HEK293 (cell line): Measurements from ENCODE around the gene PLEKHA7.

Source experiments
- CTCF ChIA-PET: fragments of 350-600 bp; formaldehyde crosslinking; extraction: SDS; loops from one replicate; lab custom pipeline; 2021; ENCODE audit warnings: antibody characterized with exemption; lab: Yijun Ruan, JAX
- POLR2A ChIA-PET: fragments of 300-600 bp; formaldehyde crosslinking; extraction: SDS; loops from one replicate; lab custom pipeline; 2020; ENCODE audit warnings: antibody characterized with exemption, inconsistent platforms; lab: Yijun Ruan, JAX
- H3K27ac ChIP-seq: fragments of 200-500 bp; sonication (Bioruptor generic); 2 replicates; pipeline ENCODE4 v1.5.1; 2014; ENCODE audit warnings: low read depth, low read length, control low read depth, inconsistent platforms; ENCODE audit errors: extremely low read depth
- H3K36me3 ChIP-seq, 2 experiments: fragments of 200-500 bp in 1 of 2; sonication (Bioruptor generic) in 1 of 2; 1 replicate in 1 of 2; 2 replicates in 1 of 2; pipeline ENCODE4 v1.5.1; 2014 to 2017; ENCODE audit warnings: inconsistent platforms in 2 of 2, low read length in 2 of 2; ENCODE audit not compliant: control insufficient read depth in 2 of 2, insufficient read depth in 1 of 2
- H3K4me1 ChIP-seq: fragments of 200-500 bp; sonication (Bioruptor generic); 2 replicates; pipeline ENCODE4 v1.5.1; 2014; ENCODE audit warnings: mild to moderate bottlenecking, low read length, inconsistent platforms; ENCODE audit not compliant: control insufficient read depth, insufficient read depth
- H3K4me3 ChIP-seq: 2 replicates; pipeline ENCODE4 v1.5.1; 2011; ENCODE audit warnings: low read depth, mild to moderate bottlenecking, control low read depth, low read length, moderate library complexity
- H3K9me3 ChIP-seq: fragments of 200-500 bp; sonication (Bioruptor generic); 2 replicates; pipeline ENCODE4 v1.5.1; 2014; ENCODE audit warnings: low read depth, low read length, inconsistent platforms; ENCODE audit not compliant: control insufficient read depth, insufficient read depth
- GLIS1 ChIP-seq: fragments of 450-650 bp; formaldehyde crosslinking; IDR thresholded peaks from 2 replicates; pipeline ENCODE4 v1.5.1; 2016; ENCODE audit warnings: missing biosample characterization, missing genetic modification characterization
- HOXD13 ChIP-seq: sonication (generic); formaldehyde crosslinking; IDR thresholded peaks from 2 replicates; pipeline ENCODE4 v1.8.0; 2022; ENCODE audit warnings: missing genetic modification reagents, borderline replicate concordance
- IKZF3 ChIP-seq: fragments of 450-650 bp; IDR thresholded peaks from 2 replicates; pipeline ENCODE4 v1.5.0; 2018; ENCODE audit warnings: missing biosample characterization, mild to moderate bottlenecking, missing genetic modification characterization, moderate library complexity
- KLF1 ChIP-seq: fragments of 450-650 bp; formaldehyde crosslinking; IDR thresholded peaks from 2 replicates; pipeline ENCODE4 v1.5.1; 2016; ENCODE audit warnings: missing biosample characterization, missing genetic modification characterization
- KLF8 ChIP-seq: fragments of 450-650 bp; formaldehyde crosslinking; IDR thresholded peaks from 2 replicates; pipeline ENCODE4 v1.5.1; 2016; ENCODE audit warnings: missing biosample characterization, missing genetic modification characterization
- PATZ1 ChIP-seq: fragments of 450-650 bp; formaldehyde crosslinking; IDR thresholded peaks from 2 replicates; pipeline ENCODE4 v1.5.1; 2016; ENCODE audit warnings: missing biosample characterization, missing genetic modification characterization
- SALL2 ChIP-seq: fragments of 450-650 bp; formaldehyde crosslinking; IDR thresholded peaks from 2 replicates; pipeline ENCODE4 v1.5.0; 2017; ENCODE audit warnings: missing biosample characterization, mild to moderate bottlenecking, missing genetic modification characterization, borderline replicate concordance
- SCRT2 ChIP-seq: fragments of 450-650 bp; formaldehyde crosslinking; IDR thresholded peaks from 2 replicates; pipeline ENCODE4 v1.5.1; 2016; ENCODE audit warnings: missing biosample characterization, missing genetic modification characterization
- ZFP37 ChIP-seq: fragments of 450-650 bp; formaldehyde crosslinking; IDR thresholded peaks from 2 replicates; pipeline ENCODE4 v1.5.1; 2016; ENCODE audit warnings: missing biosample characterization, missing genetic modification characterization
- ZNF2 ChIP-seq: fragments of 450-650 bp; formaldehyde crosslinking; IDR thresholded peaks from 2 replicates; pipeline ENCODE4 v1.5.1; 2016; ENCODE audit warnings: missing biosample characterization, missing genetic modification characterization
- ZNF202 ChIP-seq: fragments of 450-650 bp; formaldehyde crosslinking; IDR thresholded peaks from 2 replicates; pipeline ENCODE4 v1.5.1; 2016; ENCODE audit warnings: missing biosample characterization, missing genetic modification characterization, borderline replicate concordance
- ZNF239 ChIP-seq: fragments of 450-650 bp; formaldehyde crosslinking; IDR thresholded peaks from 2 replicates; pipeline ENCODE4 v1.5.1; 2016; ENCODE audit warnings: missing biosample characterization, missing genetic modification characterization
- ZNF280C ChIP-seq: fragments of 450-650 bp; formaldehyde crosslinking; IDR thresholded peaks from 2 replicates; pipeline ENCODE4 v1.5.1; 2016; ENCODE audit warnings: missing biosample characterization, missing genetic modification characterization
- ZNF350 ChIP-seq: fragments of 450-650 bp; formaldehyde crosslinking; IDR thresholded peaks from 2 replicates; pipeline ENCODE4 v1.5.0; 2017; ENCODE audit warnings: missing biosample characterization, mild to moderate bottlenecking, missing genetic modification characterization
- ZNF366 ChIP-seq: fragments of 450-650 bp; formaldehyde crosslinking; conservative IDR thresholded peaks from 2 replicates; pipeline ENCODE4 v1.5.1; 2016; ENCODE audit warnings: missing biosample characterization, missing genetic modification characterization
- ZNF37A ChIP-seq: fragments of 450-650 bp; IDR thresholded peaks from 2 replicates; pipeline ENCODE4 v1.5.1; 2018; ENCODE audit warnings: missing biosample characterization, missing genetic modification characterization
- ZNF48 ChIP-seq: fragments of 450-650 bp; formaldehyde crosslinking; IDR thresholded peaks from 2 replicates; pipeline ENCODE4 v1.5.1; 2016; ENCODE audit warnings: missing biosample characterization, missing genetic modification characterization
- ZNF585B ChIP-seq: fragments of 450-650 bp; formaldehyde crosslinking; IDR thresholded peaks from 2 replicates; pipeline ENCODE4 v1.5.1; 2016; ENCODE audit warnings: missing biosample characterization, missing genetic modification characterization
- ZNF610 ChIP-seq: fragments of 450-650 bp; formaldehyde crosslinking; IDR thresholded peaks from 2 replicates; pipeline ENCODE4 v1.5.1; 2016; ENCODE audit warnings: missing biosample characterization, missing genetic modification characterization, borderline replicate concordance
- ZNF664 ChIP-seq: fragments of 450-650 bp; formaldehyde crosslinking; IDR thresholded peaks from 2 replicates; pipeline ENCODE4 v1.5.1; 2016; ENCODE audit warnings: missing biosample characterization, missing genetic modification characterization
- ZNF701 ChIP-seq: fragments of 450-650 bp; formaldehyde crosslinking; IDR thresholded peaks from 2 replicates; pipeline ENCODE4 v1.5.1; 2016; ENCODE audit warnings: missing biosample characterization, missing genetic modification characterization
- ZSCAN5A ChIP-seq: fragments of 450-650 bp; formaldehyde crosslinking; IDR thresholded peaks from 2 replicates; pipeline ENCODE4 v1.5.1; 2016; ENCODE audit warnings: missing biosample characterization, missing genetic modification characterization
- TF ChIP-seq, protein P1 (sequence below): fragments of 450-650 bp; formaldehyde crosslinking; IDR thresholded peaks from 2 replicates; pipeline ENCODE4 v1.5.1; 2017; ENCODE audit warnings: missing biosample characterization, missing genetic modification characterization

Gene PLEKHA7

GRCh38 chr11:16833026-16833425 is 181.2 kb downstream of the PLEKHA7 start:
- ChIA-PET POLR2A (no interaction called here), CTCF (interaction anchor here (1.6 to 4.4 kb wide), 2 partner anchors 13 kb away, joined by 6 to 28 read pairs; no protein-coding TSS in a partner anchor)
- H3K27ac ChIP-seq, result no peak overlapping the region
- peaks cover 0 to 24% of the 10 kb centered on the region in 2 experiments; a peak in 2 of 3 replicates for H3K36me3 ChIP-seq
- no peaks in the 10 kb centered on the region for H3K9me3 ChIP-seq
- TF ChIP-seq ZNF37A (tag by site-specific recombination) (no peak), ZNF202 (no peak), IKZF3 (no peak), ZNF610 (tag by site-specific recombination) (no peak), ZNF239 (tag by site-specific recombination) (no peak), ZNF48 (tag by site-specific recombination) (no peak), KLF8 (tag by site-specific recombination) (no peak), SALL2 (tag by site-specific recombination) (no peak), PATZ1 (tag by site-specific recombination) (no peak), ZNF280C (no peak), ZNF701 (no peak), ZSCAN5A (tag by site-specific recombination) (no peak), ZNF350 (tag by site-specific recombination) (no peak), ZNF664 (tag by site-specific recombination) (no peak), ZNF366 (tag by site-specific recombination) (no peak), SCRT2 (tag by site-specific recombination) (no peak), KLF1 (tag by site-specific recombination) (no peak), ZNF2 (tag by site-specific recombination) (no peak), GLIS1 (tag by site-specific recombination) (no peak)
- TF ChIP-seq, protein P1, sequence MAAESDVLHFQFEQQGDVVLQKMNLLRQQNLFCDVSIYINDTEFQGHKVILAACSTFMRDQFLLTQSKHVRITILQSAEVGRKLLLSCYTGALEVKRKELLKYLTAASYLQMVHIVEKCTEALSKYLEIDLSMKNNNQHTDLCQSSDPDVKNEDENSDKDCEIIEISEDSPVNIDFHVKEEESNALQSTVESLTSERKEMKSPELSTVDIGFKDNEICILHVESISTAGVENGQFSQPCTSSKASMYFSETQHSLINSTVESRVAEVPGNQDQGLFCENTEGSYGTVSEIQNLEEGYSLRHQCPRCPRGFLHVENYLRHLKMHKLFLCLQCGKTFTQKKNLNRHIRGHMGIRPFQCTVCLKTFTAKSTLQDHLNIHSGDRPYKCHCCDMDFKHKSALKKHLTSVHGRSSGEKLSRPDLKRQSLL (tag by site-specific recombination), result no peak
- no peak overlapping the region for H3K4me3 ChIP-seq
- H3K4me1 ChIP-seq, result no peaks in the 10 kb centered on the region

- Histone ChIP-seq H3K9me3 (no peaks in the 10 kb centered on the region), H3K4me1 (no peaks in the 10 kb centered on the region), H3K36me3 (peaks cover 0 to 24% of the 10 kb centered on the region in 2 experiments; a peak in 1 of 3 replicates), H3K4me3 (no peak overlapping the region), H3K27ac (no peak overlapping the region)
- TF ChIP-seq ZFP37 (tag by site-specific recombination) (peak; percentile 95), ZNF585B (tag by site-specific recombination) (no peak), HOXD13 (CRISPR knock-in tag) (no peak)
- POLR2A ChIA-PET, result no interaction called here
- CTCF ChIA-PET, result interaction anchor here (4.4 kb wide), 1 partner anchor 12 kb away, joined by 28 read pairs; no protein-coding TSS in a partner anchor
These were observed 182.0 kb downstream of the PLEKHA7 start for GRCh38 chr11:16832193-16832539.
